Hippocampal formation (tissue), 2 donors: ENCODE measurements around the gene PATL2.
"Not testable (repeated sequence)": the region's sequence is repeated elsewhere in the genome, so short reads cannot be mapped to it uniquely, and the experiment has no call there.

Experiments
- DNase-seq, 2 donors: peaks; one replicate each; lab custom pipeline; 2025; lab: John Stamatoyannopoulos, UW

Gene PATL2

GRCh38 chr15:44690245-44690644 lies 20.9 kb downstream of the PATL2 start:
- DNase-seq: not testable (repeated sequence)

GRCh38 chr15:44689318-44689717 lies 21.8 kb downstream of the PATL2 start:
- not testable (repeated sequence) for DNase-seq

GRCh38 chr15:44682809-44683682 lies 28.1 kb downstream of the PATL2 start:
- not testable (repeated sequence) for DNase-seq

GRCh38 chr15:44682211-44682610 lies 28.9 kb downstream of the PATL2 start:
- DNase-seq: no peak

GRCh38 chr15:44676676-44677075 lies 34.4 kb downstream of the PATL2 start:
- DNase-seq: no peak

GRCh38 chr15:44675911-44676310 lies 35.2 kb downstream of the PATL2 start:
- no peak for DNase-seq

- DNase-seq: no peak
Observed at GRCh38 chr15:44673639-44674038, 37.5 kb downstream of the PATL2 start.

GRCh38 chr15:44670087-44670950 lies 40.8 kb downstream of the PATL2 start:
- no peak for DNase-seq

- no peak for DNase-seq
Observed at GRCh38 chr15:44668921-44669320, 42.2 kb downstream of the PATL2 start.

GRCh38 chr15:44667039-44667360 lies 44.1 kb downstream of the PATL2 start:
- DNase-seq: no peak

GRCh38 chr15:44666210-44667038 lies 44.7 kb downstream of the PATL2 start:
- no peak for DNase-seq

- DNase-seq: peak; percentile 93 to 95
Observed at GRCh38 chr15:44663410-44664308, 47.5 kb downstream of the PATL2 start, which contains the start of gene SPG11. SPG11 (minus strand) TSS chr15:44663662; CDS start chr15:44663647, 15 bp downstream.

GRCh38 chr15:44662478-44663409 lies 48.4 kb downstream of the PATL2 start:
- no peak for DNase-seq

GRCh38 chr15:44661576-44661975 lies 49.5 kb downstream of the PATL2 start:
- no peak for DNase-seq

- DNase-seq: no peak
Observed at GRCh38 chr15:44659056-44659455, 52.1 kb downstream of the PATL2 start.

- no peak for DNase-seq
Observed at GRCh38 chr15:44657378-44657777, 53.7 kb downstream of the PATL2 start.

GRCh38 chr15:44656913-44657312 lies 54.2 kb downstream of the PATL2 start:
- no peak for DNase-seq

GRCh38 chr15:44656298-44656697 lies 54.8 kb downstream of the PATL2 start:
- DNase-seq: no peak

- DNase-seq: no peak
Observed at GRCh38 chr15:44654858-44655257, 56.3 kb downstream of the PATL2 start.

- no peak for DNase-seq
Observed at GRCh38 chr15:44647637-44648036, 63.5 kb downstream of the PATL2 start.
